K562 (cell line): ENCODE data around the gene DSCAM. TPM values are rescaled to one million over a fixed set of nuclear protein-coding genes. Genes with fewer than 3 reads are reported as not detected.

Experiments
- ATAC-seq: fragments of 200-7000 bp; cut with Tn5 transposase; 3 replicates; pipeline ENCODE4 v1.9.1; 2020; ENCODE audit warnings: moderate library complexity
- BruUV-seq: library from RNA; stranded (reverse); fragments of 400-500 nt; replicated peaks from 2 replicates; lab custom pipeline; 2021; lab: Mats Ljungman, UMichigan
- CTCF ChIA-PET: fragments of 300-600 bp; formaldehyde crosslinking; extraction: SDS; loops from one replicate; lab custom pipeline; 2021; ENCODE audit warnings: low intra/inter-chr PET ratio; lab: Yijun Ruan, JAX
- POLR2A ChIA-PET: fragments of 300-600, 350-650 bp; sonication (Branson Sonifier 250); formaldehyde crosslinking; extraction: SDS; loops from one replicate; lab custom pipeline; 2021; ENCODE audit warnings: antibody characterized with exemption, inconsistent platforms; lab: Yijun Ruan, JAX
- DNase-seq, 4 experiments: peaks; one replicate each; pipeline versions ENCODE4 v3.0.0 to v3.0.0-alpha.2; 2011 to 2018; ENCODE audit warnings: low spot score in 3 of 4, mixed read lengths in 3 of 4; ENCODE audit errors: extremely low read depth in 1 of 4
- FAIRE-seq: peaks from 2 replicates; lab custom pipeline; 2011; peaks lifted over from hg19 to GRCh38; lab: Jason Lieb, UNC
- H2AFZ ChIP-seq: 2 replicates; pipeline ENCODE4 v1.6.0; 2011; ENCODE audit warnings: low read depth, low read length, control low read depth, inconsistent platforms
- H3K27ac ChIP-seq: fragments of 200-600 bp; 3 replicates; pipeline ENCODE4 v1.8.0; 2011; ENCODE audit warnings: low read depth, mild to moderate bottlenecking, control low read depth, inconsistent platforms, low read length, moderate library complexity, mixed read lengths; ENCODE audit errors: extremely low read depth
- H3K27me3 ChIP-seq, 2 experiments: fragments of 300-600 bp in 1 of 2; 2 replicates in 1 of 2; 3 replicates in 1 of 2; pipeline versions ENCODE4 v1.6.0 to v1.8.0; 2011; ENCODE audit warnings: inconsistent platforms in 2 of 2, low read length in 2 of 2, mild to moderate bottlenecking in 1 of 2, mixed read lengths in 1 of 2, moderate library complexity in 1 of 2; ENCODE audit not compliant: control insufficient read depth in 2 of 2, insufficient read depth in 2 of 2
- H3K36me3 ChIP-seq: fragments of 300-600 bp; 3 replicates; pipeline ENCODE4 v1.8.0; 2011; ENCODE audit warnings: mild to moderate bottlenecking, low read length, inconsistent platforms; ENCODE audit not compliant: control insufficient read depth, insufficient read depth
- H3K4me1 ChIP-seq, 2 experiments: fragments of 200-600 bp in 1 of 2; replicated peaks in 1 of 2; 2 replicates in 1 of 2; 3 replicates in 1 of 2; pipeline versions ENCODE4 v1.5.1 to v1.8.0; 2011; ENCODE audit warnings: inconsistent platforms in 2 of 2, low read length in 2 of 2, mild to moderate bottlenecking in 1 of 2, mixed read lengths in 1 of 2, moderate library complexity in 1 of 2; ENCODE audit not compliant: control insufficient read depth in 2 of 2, insufficient read depth in 2 of 2
- H3K4me2 ChIP-seq: 2 replicates; pipeline ENCODE4 v1.6.1; 2011; ENCODE audit warnings: low read length, control low read depth, inconsistent platforms, mixed read lengths; ENCODE audit not compliant: insufficient read depth
- H3K4me3 ChIP-seq: fragments of 200-600 bp; sonication (generic), shearing (Covaris generic); 2 replicates; pipeline ENCODE4 v1.5.1; 2016; ENCODE audit warnings: control low read depth, inconsistent platforms
- H3K79me2 ChIP-seq: fragments of 200-600 bp; 3 replicates; pipeline ENCODE4 v1.8.0; 2011; ENCODE audit warnings: low read length, inconsistent platforms; ENCODE audit not compliant: control insufficient read depth, insufficient read depth
- H3K9ac ChIP-seq, 2 experiments: 2 replicates each; pipeline versions ENCODE4 v1.6.0 to v1.6.1; 2011; ENCODE audit warnings: low read depth in 2 of 2, low read length in 2 of 2, control low read depth in 1 of 2, inconsistent platforms in 1 of 2, mild to moderate bottlenecking in 1 of 2, mixed read lengths in 1 of 2; ENCODE audit not compliant: insufficient read depth in 1 of 2
- H3K9me1 ChIP-seq: one replicate; pipeline ENCODE4 v1.6.0; 2011; ENCODE audit warnings: inconsistent platforms, mild to moderate bottlenecking, low read length, moderate library complexity; ENCODE audit not compliant: control insufficient read depth, insufficient read depth
- H3K9me3 ChIP-seq: replicated peaks from 2 replicates; pipeline ENCODE4 v1.5.1; 2011; ENCODE audit warnings: low read depth, low read length, inconsistent platforms; ENCODE audit not compliant: control insufficient read depth, insufficient read depth
- H4K20me1 ChIP-seq: replicated peaks from 2 replicates; pipeline ENCODE4 v1.6.1; 2011; ENCODE audit warnings: low read length, inconsistent platforms, mixed read lengths; ENCODE audit not compliant: control insufficient read depth, insufficient read depth
- CHD1 ChIP-seq: fragments of 200-600 bp; sonication (generic); IDR thresholded peaks from one replicate; pipeline ENCODE4 v1.6.1; 2012; ENCODE audit warnings: mild to moderate bottlenecking, moderate library complexity, low read length, inconsistent platforms
- FOXA1 ChIP-seq: fragments of 450-650 bp; IDR thresholded peaks from 2 replicates; pipeline ENCODE4 v1.6.1; 2016; ENCODE audit warnings: mild to moderate bottlenecking, borderline replicate concordance
- GABPA ChIP-seq: fragments of 200-800 bp; sonication (Bioruptor generic); conservative IDR thresholded peaks from 2 replicates; pipeline ENCODE4 v1.6.1; 2016; ENCODE audit warnings: low read depth, missing genetic modification characterization, missing compliant biosample characterization
- HLTF ChIP-seq: fragments of 450-650 bp; IDR thresholded peaks from 2 replicates; pipeline ENCODE4 v1.6.1; 2016
- HMG20A ChIP-seq: fragments of 450-650 bp; formaldehyde crosslinking; conservative IDR thresholded peaks from 2 replicates; pipeline ENCODE4 v1.4.0; 2020; ENCODE audit warnings: mild to moderate bottlenecking, mixed read lengths
- LEF1 ChIP-seq: fragments of 450-650 bp; IDR thresholded peaks from 2 replicates; pipeline ENCODE4 v1.6.1; 2016; ENCODE audit warnings: mild to moderate bottlenecking
- PML ChIP-seq: IDR thresholded peaks from 2 replicates; pipeline ENCODE4 v1.6.1; 2012; ENCODE audit warnings: low read length, inconsistent platforms
- SRF ChIP-seq, 2 experiments: fragments of 250-450, 450-650 bp in 1 of 2; sonication (Bioruptor Pico) in 1 of 2; sonication (generic) in 1 of 2; formaldehyde crosslinking; IDR thresholded peaks; 2 replicates each; pipeline versions ENCODE4 v1.5.0 to v1.5.1; 2020 to 2022; ENCODE audit warnings: mild to moderate bottlenecking in 1 of 2, missing genetic modification reagents in 1 of 2
- STAT5B ChIP-seq: fragments of 250-450 bp; sonication (Bioruptor Pico); IDR thresholded peaks from 2 replicates; pipeline ENCODE4 v1.8.0; 2021; ENCODE audit warnings: mild to moderate bottlenecking, inconsistent platforms
- TFAM ChIP-seq: fragments of 250-450 bp; sonication (Bioruptor Pico); conservative IDR thresholded peaks from 2 replicates; pipeline ENCODE4 v1.5.0; 2021; ENCODE audit warnings: mild to moderate bottlenecking, moderate library complexity
- ZNF408 ChIP-seq: fragments of 250-450 bp; sonication (Bioruptor Pico); IDR thresholded peaks from 2 replicates; pipeline ENCODE4 v1.4.0; 2020; ENCODE audit warnings: low read depth, mild to moderate bottlenecking, moderate library complexity
- ZNF586 ChIP-seq: fragments of 450-650 bp; formaldehyde crosslinking; conservative IDR thresholded peaks from 2 replicates; pipeline ENCODE4 v1.4.0; 2020; ENCODE audit warnings: mild to moderate bottlenecking, moderate library complexity
- ZNF764 ChIP-seq: fragments of 250-450 bp; sonication (Bioruptor Pico); IDR thresholded peaks from 2 replicates; pipeline ENCODE4 v1.4.0; 2020; ENCODE audit warnings: low read depth, mild to moderate bottlenecking, moderate library complexity
- ZNF830 ChIP-seq: fragments of 250-450 bp; sonication (Bioruptor Pico); IDR thresholded peaks from 2 replicates; pipeline ENCODE4 v1.5.0; 2021; ENCODE audit warnings: mild to moderate bottlenecking
- WGBS: fragments of 100-300 bp; shearing (Covaris generic); methylation state at CpG from one replicate; pipeline ENCODE4 v1.1.6; 2016; ENCODE audit warnings: low coverage, mixed read lengths; ENCODE audit not compliant: insufficient coverage; ENCODE audit errors: missing lambda C conversion rate; 5-methylcytosine and 5-hydroxymethylcytosine counted together
- in situ Hi-C: fragments of 300-500 bp; cut with MboI; formaldehyde crosslinking; loops from 4 replicates; pipeline ENCODE4 v1.15.0; 2018; ENCODE audit warnings: inconsistent platforms, mixed read lengths
- intact Hi-C: fragments of 100-400 bp; cut with micrococcal nuclease; formaldehyde crosslinking; loops from 2 replicates; pipeline ENCODE4 v1.14.2; 2022
- polyA plus RNA-seq, 8 experiments: library from polyadenylated mRNA; depleted of rRNA in 4 of 8; stranded (reverse) in 5 of 8; unstranded in 3 of 8; fragments of >200 nt; fragmentation: Nextera tagmentation in 2 of 8; fragmentation: Illumina TruSeq in 1 of 8; extraction: Ambion mirVana in 2 of 8; extraction: Trizol in 1 of 8; gene quantifications; 2 replicates each; pipeline versions ENCODE4 v1.2.1 to v1.2.3, GENCODE V29; 2011 to 2014; ENCODE audit warnings: inconsistent platforms in 1 of 8, missing spikeins in 1 of 8
- total RNA-seq, 7 experiments: library from RNA; depleted of rRNA in 6 of 7; stranded (reverse); fragments of >200 nt in 6 of 7; fragmentation: Illumina TruSeq in 2 of 7; extraction: Trizol in 2 of 7; gene quantifications; 2 replicates each; pipeline versions ENCODE4 v1.2.1 to v1.2.3, GENCODE V29; 2011 to 2021; ENCODE audit warnings: low replicate concordance in 1 of 7
- TF ChIP-seq, protein P1 (sequence below): fragments of 450-650 bp; IDR thresholded peaks from 2 replicates; pipeline ENCODE4 v1.6.1; 2017; ENCODE audit warnings: antibody characterized with exemption
- TF ChIP-seq, protein P2 (sequence below): sonication (generic); formaldehyde crosslinking; IDR thresholded peaks from 2 replicates; pipeline ENCODE4 v1.8.1; 2023; ENCODE audit warnings: missing genetic modification reagents, mild to moderate bottlenecking, borderline replicate concordance
- TF ChIP-seq, protein P3 (sequence below): fragments of 450-650 bp; IDR thresholded peaks from 2 replicates; pipeline ENCODE4 v1.6.1; 2016; ENCODE audit warnings: low read depth, mild to moderate bottlenecking, moderate library complexity

DSCAM gene
- total and polyA plus RNA-seq, 9 of the 15 experiments (the other 6 are each of a cell fraction or from before 2014, with no cell fraction given) = not detected

DNA sequence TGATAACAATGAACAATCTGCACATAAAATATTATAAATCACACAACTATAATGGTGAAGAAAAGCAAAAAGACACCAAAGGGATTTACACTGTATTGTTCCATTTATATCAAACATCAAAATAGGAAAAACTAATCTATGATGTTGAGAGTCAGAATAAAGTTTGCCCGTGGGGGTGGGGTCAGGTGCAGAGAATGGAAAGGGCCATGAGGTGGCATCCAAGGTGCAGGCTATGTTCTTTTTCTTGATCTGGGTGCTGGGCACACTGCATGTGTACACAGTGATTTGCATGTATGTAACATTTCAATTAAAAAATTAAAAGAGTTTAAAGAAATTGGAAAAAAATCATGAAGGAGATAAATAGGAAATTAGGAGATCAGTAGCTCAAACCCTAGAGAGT is 127.3 kb downstream of the DSCAM start:
- FAIRE-seq (no peak), ATAC-seq (no peak), DNase-seq (no peak)
- in situ Hi-C loops = no loop called here
- H3K79me2 ChIP-seq = no peaks in the 10 kb centered on the region
- intact Hi-C loops = no loop called here
- H3K9me3 ChIP-seq = no peaks in the 10 kb centered on the region
- no peak overlapping the region for H3K4me3 ChIP-seq
- H3K4me1 ChIP-seq = no peaks in the 10 kb centered on the region
- H3K4me2 ChIP-seq = no peak overlapping the region
- POLR2A ChIA-PET = no interaction called here
- CTCF ChIA-PET = no interaction called here
- TF ChIP-seq, protein P1, sequence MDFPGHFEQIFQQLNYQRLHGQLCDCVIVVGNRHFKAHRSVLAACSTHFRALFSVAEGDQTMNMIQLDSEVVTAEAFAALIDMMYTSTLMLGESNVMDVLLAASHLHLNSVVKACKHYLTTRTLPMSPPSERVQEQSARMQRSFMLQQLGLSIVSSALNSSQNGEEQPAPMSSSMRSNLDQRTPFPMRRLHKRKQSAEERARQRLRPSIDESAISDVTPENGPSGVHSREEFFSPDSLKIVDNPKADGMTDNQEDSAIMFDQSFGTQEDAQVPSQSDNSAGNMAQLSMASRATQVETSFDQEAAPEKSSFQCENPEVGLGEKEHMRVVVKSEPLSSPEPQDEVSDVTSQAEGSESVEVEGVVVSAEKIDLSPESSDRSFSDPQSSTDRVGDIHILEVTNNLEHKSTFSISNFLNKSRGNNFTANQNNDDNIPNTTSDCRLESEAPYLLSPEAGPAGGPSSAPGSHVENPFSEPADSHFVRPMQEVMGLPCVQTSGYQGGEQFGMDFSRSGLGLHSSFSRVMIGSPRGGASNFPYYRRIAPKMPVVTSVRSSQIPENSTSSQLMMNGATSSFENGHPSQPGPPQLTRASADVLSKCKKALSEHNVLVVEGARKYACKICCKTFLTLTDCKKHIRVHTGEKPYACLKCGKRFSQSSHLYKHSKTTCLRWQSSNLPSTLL = no peak
- TF ChIP-seq HLTF = no peak
- no peak for TF ChIP-seq TFAM (CRISPR knock-in tag)
- TF ChIP-seq HMG20A (CRISPR knock-in tag) = no peak
- TF ChIP-seq, protein P2, sequence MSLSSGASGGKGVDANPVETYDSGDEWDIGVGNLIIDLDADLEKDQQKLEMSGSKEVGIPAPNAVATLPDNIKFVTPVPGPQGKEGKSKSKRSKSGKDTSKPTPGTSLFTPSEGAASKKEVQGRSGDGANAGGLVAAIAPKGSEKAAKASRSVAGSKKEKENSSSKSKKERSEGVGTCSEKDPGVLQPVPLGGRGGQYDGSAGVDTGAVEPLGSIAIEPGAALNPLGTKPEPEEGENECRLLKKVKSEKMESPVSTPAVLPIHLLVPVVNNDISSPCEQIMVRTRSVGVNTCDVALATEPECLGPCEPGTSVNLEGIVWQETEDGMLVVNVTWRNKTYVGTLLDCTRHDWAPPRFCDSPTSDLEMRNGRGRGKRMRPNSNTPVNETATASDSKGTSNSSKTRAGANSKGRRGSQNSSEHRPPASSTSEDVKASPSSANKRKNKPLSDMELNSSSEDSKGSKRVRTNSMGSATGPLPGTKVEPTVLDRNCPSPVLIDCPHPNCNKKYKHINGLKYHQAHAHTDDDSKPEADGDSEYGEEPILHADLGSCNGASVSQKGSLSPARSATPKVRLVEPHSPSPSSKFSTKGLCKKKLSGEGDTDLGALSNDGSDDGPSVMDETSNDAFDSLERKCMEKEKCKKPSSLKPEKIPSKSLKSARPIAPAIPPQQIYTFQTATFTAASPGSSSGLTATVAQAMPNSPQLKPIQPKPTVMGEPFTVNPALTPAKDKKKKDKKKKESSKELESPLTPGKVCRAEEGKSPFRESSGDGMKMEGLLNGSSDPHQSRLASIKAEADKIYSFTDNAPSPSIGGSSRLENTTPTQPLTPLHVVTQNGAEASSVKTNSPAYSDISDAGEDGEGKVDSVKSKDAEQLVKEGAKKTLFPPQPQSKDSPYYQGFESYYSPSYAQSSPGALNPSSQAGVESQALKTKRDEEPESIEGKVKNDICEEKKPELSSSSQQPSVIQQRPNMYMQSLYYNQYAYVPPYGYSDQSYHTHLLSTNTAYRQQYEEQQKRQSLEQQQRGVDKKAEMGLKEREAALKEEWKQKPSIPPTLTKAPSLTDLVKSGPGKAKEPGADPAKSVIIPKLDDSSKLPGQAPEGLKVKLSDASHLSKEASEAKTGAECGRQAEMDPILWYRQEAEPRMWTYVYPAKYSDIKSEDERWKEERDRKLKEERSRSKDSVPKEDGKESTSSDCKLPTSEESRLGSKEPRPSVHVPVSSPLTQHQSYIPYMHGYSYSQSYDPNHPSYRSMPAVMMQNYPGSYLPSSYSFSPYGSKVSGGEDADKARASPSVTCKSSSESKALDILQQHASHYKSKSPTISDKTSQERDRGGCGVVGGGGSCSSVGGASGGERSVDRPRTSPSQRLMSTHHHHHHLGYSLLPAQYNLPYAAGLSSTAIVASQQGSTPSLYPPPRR (CRISPR knock-in tag) = no peak
- no peak for TF ChIP-seq PML
- no peak for TF ChIP-seq FOXA1
- TF ChIP-seq CHD1 = no peak
- TF ChIP-seq ZNF586 (CRISPR knock-in tag) = no peak
- no peak for TF ChIP-seq GABPA (tag)
- no peak for TF ChIP-seq LEF1
- TF ChIP-seq, protein P3, sequence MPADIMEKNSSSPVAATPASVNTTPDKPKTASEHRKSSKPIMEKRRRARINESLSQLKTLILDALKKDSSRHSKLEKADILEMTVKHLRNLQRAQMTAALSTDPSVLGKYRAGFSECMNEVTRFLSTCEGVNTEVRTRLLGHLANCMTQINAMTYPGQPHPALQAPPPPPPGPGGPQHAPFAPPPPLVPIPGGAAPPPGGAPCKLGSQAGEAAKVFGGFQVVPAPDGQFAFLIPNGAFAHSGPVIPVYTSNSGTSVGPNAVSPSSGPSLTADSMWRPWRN = no peak
- TF ChIP-seq SRF (CRISPR knock-in tag; IDR thresholded peaks at IDR 0.05) = no peak
- TF ChIP-seq ZNF408 (CRISPR knock-in tag) = no peak
- TF ChIP-seq STAT5B (CRISPR knock-in tag) = no peak
- no peak for TF ChIP-seq ZNF830 (CRISPR knock-in tag)
- no peak for TF ChIP-seq ZNF764 (CRISPR knock-in tag)
- H3K27ac ChIP-seq = no peak overlapping the region
- 0% methylated on average over 1 of the region's 1 CpG for WGBS
- no peaks in the 10 kb centered on the region for H3K36me3 ChIP-seq
- H2AFZ ChIP-seq = no peak overlapping the region
- H3K9me1 ChIP-seq = no peaks in the 10 kb centered on the region
- H3K27me3 ChIP-seq = no peaks in the 10 kb centered on the region
- no peaks in the 10 kb centered on the region for H4K20me1 ChIP-seq
- H3K9ac ChIP-seq = no peak overlapping the region
- no TSS peak for BruUV-seq
